ENCODE results near the gene ARRDC5.
A peak's percentile ranks its signal among the peaks of the same experiment; 100 is the strongest.
"Not testable (repeated sequence)": the region's sequence is repeated elsewhere in the genome, so short reads cannot be mapped to it uniquely, and the experiment has no call there.

The ARRDC5 gene

DNA sequence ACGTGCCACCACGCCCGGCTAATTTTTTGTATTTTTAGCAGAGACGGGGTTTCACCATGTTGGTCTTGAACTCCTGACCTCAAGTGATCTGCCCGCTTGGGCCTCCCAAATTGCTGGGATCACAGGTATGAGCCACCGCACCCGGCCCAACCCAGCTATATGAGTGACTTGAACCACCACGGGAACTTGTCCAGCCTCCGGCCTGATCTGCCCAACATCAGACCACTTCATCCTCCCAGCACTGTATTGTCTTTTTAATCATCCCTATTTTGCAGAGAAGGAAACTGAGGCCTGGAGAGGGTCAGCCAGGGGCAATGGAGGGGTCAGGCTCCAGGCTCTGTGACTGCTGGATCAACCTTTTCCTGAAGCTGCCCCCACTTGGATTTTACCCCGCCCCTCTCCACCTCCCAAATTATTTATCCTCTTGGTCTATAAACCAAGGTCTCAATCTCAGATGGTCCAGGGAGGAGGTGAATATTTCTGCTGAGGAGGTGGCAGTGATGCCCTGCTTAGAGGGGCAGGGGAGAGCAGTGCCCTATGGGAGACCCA is 34.3 kb downstream of the ARRDC5 start:
- no peak for DNase-seq (ENCODE audit: low spot score)

DNA sequence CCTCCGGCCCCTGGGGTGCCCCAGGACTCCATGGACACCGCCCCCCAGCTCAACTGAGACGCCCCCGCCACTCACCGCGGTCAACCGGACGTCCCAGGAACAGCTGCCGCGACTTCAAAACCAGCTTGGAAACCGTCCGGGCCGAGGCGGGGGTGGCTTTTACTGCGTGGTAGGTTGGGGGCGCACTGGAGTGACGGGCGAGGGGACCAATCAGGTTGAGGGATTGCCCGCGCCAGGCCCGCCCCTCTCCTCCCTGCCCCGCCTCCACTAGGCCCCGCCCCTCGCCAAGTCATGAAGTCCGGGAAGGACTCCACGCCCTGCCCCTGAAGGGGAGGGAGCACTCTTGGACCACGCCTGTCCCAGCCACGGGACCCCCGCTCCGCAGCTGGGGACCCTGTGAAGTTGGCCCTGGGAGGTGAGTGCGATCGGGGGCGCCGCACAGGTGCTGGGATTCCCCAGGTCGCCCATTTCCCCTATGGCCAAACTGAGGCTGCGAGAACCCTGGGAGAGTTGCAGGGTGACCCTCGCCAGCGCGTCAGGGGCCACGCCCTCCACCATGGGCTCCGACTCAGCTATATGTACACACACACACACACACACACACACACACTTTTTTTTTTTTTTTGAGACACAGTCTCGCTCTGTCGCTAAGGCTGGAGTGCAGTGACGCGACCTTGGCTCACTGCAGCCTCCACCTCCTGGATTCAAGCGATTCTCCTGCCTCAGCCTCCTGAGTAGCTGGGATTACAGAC is 35.0 kb downstream of the ARRDC5 start, which contains the start of gene PLIN3:
Gene PLIN3, minus strand, starts transcription at position 134 of the 752 bp plus-strand sequence. CDS start 6,273 bp downstream, outside the sequence.
- peak; percentile 88 for DNase-seq (ENCODE audit: low spot score)

DNA sequence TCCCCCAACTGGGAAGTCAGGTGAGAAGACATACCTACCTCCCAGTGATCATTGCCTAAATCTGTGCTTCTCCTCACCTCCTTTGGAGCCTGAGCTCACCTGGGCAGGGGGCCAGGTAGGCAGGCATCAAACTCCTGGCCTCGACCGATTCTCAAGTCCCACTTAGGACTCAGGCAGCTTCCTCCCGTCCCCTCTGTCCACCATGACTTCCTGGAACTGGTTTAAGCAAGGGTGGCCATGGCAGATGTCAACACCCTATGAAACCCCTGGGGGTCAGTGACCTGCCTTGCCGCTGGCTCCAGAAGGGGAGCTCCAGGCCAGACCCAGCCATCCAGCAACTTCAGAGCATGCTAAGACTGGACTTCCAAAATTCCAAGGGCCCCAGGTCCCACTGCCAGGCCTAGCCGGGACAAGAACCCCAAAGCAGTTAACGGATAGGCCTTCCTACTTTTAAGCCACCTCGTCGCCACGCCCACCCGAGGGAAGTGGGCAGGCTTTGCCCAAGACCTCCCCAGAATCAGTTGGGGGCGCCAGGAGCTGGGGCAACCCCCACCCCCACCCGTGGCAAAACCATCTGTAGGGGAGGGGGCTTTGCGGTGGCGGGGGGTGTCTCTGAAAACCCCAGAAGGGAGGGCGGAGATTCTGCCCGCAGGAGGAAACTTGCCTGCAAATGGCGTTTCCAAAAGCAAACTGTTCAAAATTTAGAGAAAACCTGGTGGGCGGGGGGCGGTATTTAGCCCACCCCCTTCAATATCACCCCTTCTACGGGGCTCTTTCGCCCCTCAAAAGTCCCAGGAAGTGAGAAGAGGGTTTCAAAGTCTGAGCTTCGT is 35.9 kb downstream of the ARRDC5 start:
- peak; percentile 30 for DNase-seq (ENCODE audit: low spot score)

DNA sequence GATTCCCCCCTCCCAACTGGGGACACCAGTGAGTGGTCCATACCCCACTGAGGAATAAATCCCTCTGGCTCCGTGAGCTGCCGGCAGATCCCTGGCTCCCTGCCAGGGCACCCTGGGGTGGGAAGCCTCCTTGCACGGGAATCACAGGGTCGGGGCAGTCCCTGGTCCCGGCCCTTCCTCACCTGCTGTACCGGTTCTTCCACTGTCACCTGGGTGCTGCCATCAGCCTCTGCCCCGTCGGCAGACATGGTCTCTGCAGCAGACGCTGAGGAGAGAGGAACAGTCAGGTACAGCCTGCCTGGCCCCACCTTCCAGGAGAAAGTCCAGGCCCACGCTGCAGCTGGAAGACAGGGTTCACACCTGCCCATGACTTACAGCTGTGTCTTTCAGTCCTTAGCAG is 41.5 kb downstream of the ARRDC5 start:
- DNase-seq (ENCODE audit: low spot score): no peak

DNA sequence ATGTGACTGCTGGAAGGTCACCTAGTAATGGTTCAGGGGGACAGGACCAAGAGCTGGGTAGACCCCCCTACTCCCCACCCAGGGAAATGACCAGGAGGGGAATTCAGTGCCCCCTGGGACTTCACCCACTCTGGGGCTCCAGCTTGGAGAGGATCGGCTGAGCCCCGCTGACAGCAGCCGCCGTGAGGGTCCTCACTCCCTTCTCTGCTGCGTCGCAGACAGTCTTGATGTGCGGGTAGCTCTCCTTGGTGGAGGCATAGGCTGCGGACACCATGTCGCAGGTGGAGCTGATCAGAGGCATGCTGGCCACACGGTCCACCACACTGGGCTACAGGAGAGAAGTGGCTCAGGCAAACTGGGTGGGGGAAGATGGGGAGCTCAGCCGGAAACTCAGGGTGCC is 43.0 kb downstream of the ARRDC5 start:
- no peak for DNase-seq (ENCODE audit: low spot score)

GRCh38 chr19:4856468-4856867 is 46.2 kb downstream of the ARRDC5 start:
- not testable (repeated sequence) for DNase-seq (ENCODE audit: low spot score)

- not testable (repeated sequence) for DNase-seq (ENCODE audit: low spot score)
Measured at GRCh38 chr19:4853506-4853905, 49.2 kb downstream of the ARRDC5 start.

DNA sequence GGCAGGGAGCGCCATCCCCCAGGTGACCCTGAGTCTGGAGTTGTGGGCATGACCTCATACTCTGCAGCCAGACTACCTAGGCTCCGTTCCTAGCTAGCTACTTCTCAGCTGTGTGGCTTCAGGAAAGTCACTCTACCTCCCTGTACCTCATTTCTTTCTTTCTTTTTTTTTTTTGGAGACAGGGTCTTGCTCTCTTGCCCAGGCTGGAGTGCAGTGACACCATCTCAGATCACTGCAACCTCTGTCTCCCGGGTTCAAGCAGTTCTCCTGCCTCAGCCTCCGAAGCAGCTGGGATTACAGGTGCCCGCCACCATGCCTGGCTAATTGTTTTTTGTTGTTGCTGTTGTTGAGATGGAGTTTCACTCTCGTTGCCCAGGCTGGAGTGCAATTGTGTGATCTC is 50.2 kb downstream of the ARRDC5 start:
- no peak for DNase-seq (ENCODE audit: low spot score)

GRCh38 chr19:4851551-4852290 is 51.0 kb downstream of the ARRDC5 start:
- peak; percentile 72 for DNase-seq (ENCODE audit: low spot score)

- no peak for DNase-seq (ENCODE audit: low spot score)
Measured at GRCh38 chr19:4849019-4849418, 53.7 kb downstream of the ARRDC5 start.

- DNase-seq (ENCODE audit: low spot score): no peak
Measured at GRCh38 chr19:4847190-4847973, 55.3 kb downstream of the ARRDC5 start.

- DNase-seq (ENCODE audit: low spot score): not testable (repeated sequence)
Measured at GRCh38 chr19:4845975-4846374, 56.7 kb downstream of the ARRDC5 start.

- DNase-seq (ENCODE audit: low spot score): no peak
Measured at GRCh38 chr19:4844348-4845179, 58.1 kb downstream of the ARRDC5 start.

- DNase-seq (ENCODE audit: low spot score): no peak
Measured at GRCh38 chr19:4843647-4843965, 59.1 kb downstream of the ARRDC5 start.
